Measurements from ENCODE around the gene SNX8. TPM values are rescaled to one million over a fixed set of nuclear protein-coding genes. Genes with fewer than 3 reads are reported as not detected.
A peak's percentile ranks its signal among the peaks of the same experiment; 100 is the strongest.

Gene SNX8
- total and polyA plus RNA-seq, 2 experiments from 2014 or later: 13.1 to 44.4 TPM

- WGBS, 2 experiments (ENCODE audit: low coverage in 1 of 2, low lambda C conversion rate in 2 of 2, missing lambda C conversion rate in 2 of 2): 88 to 89% methylated on average over 12 of the region's 12 CpGs
Measured at GRCh38 chr7:2237109-2237602, 77.1 kb downstream of the SNX8 start.

GRCh38 chr7:2233926-2234325 lies 80.3 kb downstream of the SNX8 start:
- Histone ChIP-seq H3K79me2 (ENCODE audit: insufficient read depth) (peaks cover 54% of the 10 kb centered on the region), H3F3A (ENCODE audit: insufficient read depth) (peaks cover 22% of the 10 kb centered on the region), H4K20me1 (ENCODE audit: insufficient read depth) (no peaks in the 10 kb centered on the region), H3K36me3 (ENCODE audit: low read depth) (peaks cover 28% of the 10 kb centered on the region; the same call in 1 of the 2 replicates), H3K4me2 (ENCODE audit: unreplicated experiment) (no peak overlapping the region), H3K27me3 (replicated peaks; ENCODE audit: insufficient read depth) (no peaks in the 10 kb centered on the region), H3K4me3 (no peak overlapping the region), H3K9me3 (ENCODE audit: low read depth) (no peaks in the 10 kb centered on the region), H3K9ac (peak overlapping the region; percentile 92), H2AFZ (no peak overlapping the region), H3K4me1 (ENCODE audit: insufficient read depth) (peaks cover 17% of the 10 kb centered on the region; the same call in 1 of the 2 replicates), H3K9me2 (ENCODE audit: insufficient read depth) (no peaks in the 10 kb centered on the region), H3K27ac (peak overlapping the region; percentile 52; the same call in 1 of the 2 replicates)
- TF ChIP-seq EZH2phosphoT487 (IDR thresholded peaks at IDR 0.05; ENCODE audit: insufficient read depth, low read depth) (no peak), EZH2 (IDR thresholded peaks at IDR 0.05; ENCODE audit: insufficient read depth, poor library complexity, severe bottlenecking) (no peak)
- DNase-seq: no peak
- in situ Hi-C loops (cut with MboI): no loop called here
- WGBS, 2 experiments (ENCODE audit: low coverage in 1 of 2, low lambda C conversion rate in 2 of 2, missing lambda C conversion rate in 2 of 2): 90 to 93% methylated on average over 3 of the region's 3 CpGs

More at GRCh38 chr7:2237109-2237602, 77.1 kb downstream of the SNX8 start:
- Histone ChIP-seq H4K20me1 (ENCODE audit: insufficient read depth) (no peaks in the 10 kb centered on the region), H3F3A (ENCODE audit: insufficient read depth) (peaks cover 22% of the 10 kb centered on the region), H3K79me2 (ENCODE audit: insufficient read depth) (peaks cover 51% of the 10 kb centered on the region), H3K9ac (no peak overlapping the region), H3K4me1 (ENCODE audit: insufficient read depth) (peaks cover 7% of the 10 kb centered on the region; the same call in 1 of the 2 replicates), H3K9me3 (ENCODE audit: low read depth) (no peaks in the 10 kb centered on the region), H3K4me3 (no peak overlapping the region), H3K9me2 (ENCODE audit: insufficient read depth) (no peaks in the 10 kb centered on the region), H3K27ac (no peak overlapping the region), H3K27me3 (replicated peaks; ENCODE audit: insufficient read depth) (no peaks in the 10 kb centered on the region), H3K36me3 (ENCODE audit: low read depth) (peaks cover 28% of the 10 kb centered on the region; the same call in 1 of the 2 replicates), H3K4me2 (ENCODE audit: unreplicated experiment) (no peak overlapping the region), H2AFZ (no peak overlapping the region)
- TF ChIP-seq EZH2 (IDR thresholded peaks at IDR 0.05; ENCODE audit: insufficient read depth, poor library complexity, severe bottlenecking): no peak
- TF ChIP-seq EZH2phosphoT487 (IDR thresholded peaks at IDR 0.05; ENCODE audit: insufficient read depth, low read depth): no peak
- in situ Hi-C loops (cut with MboI): no loop called here
- DNase-seq: no peak

GRCh38 chr7:2232766-2233520 lies 81.3 kb downstream of the SNX8 start, which contains the start of gene MAD1L1:
MAD1L1 (minus strand) TSS chr7:2232945; CDS start chr7:2230133, 2,812 bp downstream.
- WGBS, 2 experiments (ENCODE audit: low coverage in 1 of 2, low lambda C conversion rate in 2 of 2, missing lambda C conversion rate in 2 of 2): 1% methylated on average over 35 to 43 of the region's 63 CpGs
- Histone ChIP-seq H3K4me2 (ENCODE audit: unreplicated experiment) (peak within 1 kb of the TSS; percentile 94), H3K79me2 (ENCODE audit: insufficient read depth) (peaks cover 62% of the 10 kb centered on the region), H3K4me1 (ENCODE audit: insufficient read depth) (peaks cover 17% of the 10 kb centered on the region; the same call in 1 of the 2 replicates), H3K27ac (peak within 1 kb of the TSS; percentile 52), H3K36me3 (ENCODE audit: low read depth) (peaks cover 22% of the 10 kb centered on the region; the same call in 1 of the 2 replicates), H3F3A (ENCODE audit: insufficient read depth) (peaks cover 22% of the 10 kb centered on the region), H3K9me2 (ENCODE audit: insufficient read depth) (no peaks in the 10 kb centered on the region), H3K9ac (peak within 1 kb of the TSS; percentile 92), H3K27me3 (replicated peaks; ENCODE audit: insufficient read depth) (no peaks in the 10 kb centered on the region), H3K9me3 (ENCODE audit: low read depth) (no peaks in the 10 kb centered on the region), H2AFZ (peak within 1 kb of the TSS; percentile 75), H4K20me1 (ENCODE audit: insufficient read depth) (no peaks in the 10 kb centered on the region), H3K4me3 (peak within 1 kb of the TSS; percentile 81)
- peak; percentile 97 for DNase-seq
- in situ Hi-C loops (cut with MboI): no loop called here
- TF ChIP-seq EZH2 (IDR thresholded peaks at IDR 0.05; ENCODE audit: insufficient read depth, poor library complexity, severe bottlenecking): no peak
- TF ChIP-seq EZH2phosphoT487 (IDR thresholded peaks at IDR 0.05; ENCODE audit: insufficient read depth, low read depth): no peak

- no peak for TF ChIP-seq EZH2 (IDR thresholded peaks at IDR 0.05; ENCODE audit: insufficient read depth, poor library complexity, severe bottlenecking)
- H4K20me1 ChIP-seq (ENCODE audit: insufficient read depth): no peaks in the 10 kb centered on the region
- no peaks in the 10 kb centered on the region for H3K27me3 ChIP-seq (replicated peaks; ENCODE audit: insufficient read depth)
- peaks cover 17% of the 10 kb centered on the region; the same call in 1 of the 2 replicates for H3K4me1 ChIP-seq (ENCODE audit: insufficient read depth)
- peaks cover 18% of the 10 kb centered on the region; the same call in 1 of the 2 replicates for H3K36me3 ChIP-seq (ENCODE audit: low read depth)
- H3K27ac ChIP-seq: peak overlapping the region; percentile 52
- peaks cover 67% of the 10 kb centered on the region for H3K79me2 ChIP-seq (ENCODE audit: insufficient read depth)
- H3F3A ChIP-seq (ENCODE audit: insufficient read depth): peaks cover 22% of the 10 kb centered on the region
- in situ Hi-C loops (cut with MboI): no loop called here
- peak overlapping the region; percentile 94 for H3K4me2 ChIP-seq (ENCODE audit: unreplicated experiment)
- H2AFZ ChIP-seq: peak overlapping the region; percentile 75
- H3K4me3 ChIP-seq: peak overlapping the region; percentile 81
- peak overlapping the region; percentile 92 for H3K9ac ChIP-seq
- WGBS, 2 experiments (ENCODE audit: low coverage in 1 of 2, low lambda C conversion rate in 2 of 2, missing lambda C conversion rate in 2 of 2): 1 to 2% methylated on average over 38 to 42 of the region's 46 CpGs
- H3K9me2 ChIP-seq (ENCODE audit: insufficient read depth): no peaks in the 10 kb centered on the region
- peak; percentile 59 for DNase-seq
- no peaks in the 10 kb centered on the region for H3K9me3 ChIP-seq (ENCODE audit: low read depth)
Measured at GRCh38 chr7:2231992-2232765, 82.1 kb downstream of the SNX8 start.
